ENCODE data around the gene PREX1. TPM values are rescaled to one million over a fixed set of nuclear protein-coding genes. Genes with fewer than 3 reads are reported as not detected.

The PREX1 gene
- total and polyA plus RNA-seq, 2 of the 4 experiments (the other 2 are of a cell fraction), result 0.67 to 0.72 TPM

GRCh38 chr20:48732081-48732829, 95.5 kb downstream of the PREX1 start:
- no TSS peak for BruUV-seq (replicated peaks)
- intact Hi-C loops (cut with micrococcal nuclease) (no loop called here), dilution Hi-C loops (cut with HindIII; ENCODE audit: low sequenced_read_pairs, unreplicated experiment) (no loop called here), in situ Hi-C loops (cut with MboI; ENCODE audit: low sequenced_read_pairs) (no loop called here)
- WGBS, 2 experiments (ENCODE audit: extremely low coverage in 2 of 2, insufficient read length in 1 of 2), result 50% methylated on average over 2 of the region's 12 CpGs; no CpG with 5 or more reads in 1 of the 2 experiments
- Histone ChIP-seq H3K18ac (ENCODE audit: low read depth, low read length) (no peak overlapping the region), H3K14ac (replicated peaks; ENCODE audit: low read depth, low read length) (no peak overlapping the region), H3K27me3 (ENCODE audit: control insufficient read depth, insufficient read depth, low read length) (no peaks in the 10 kb centered on the region), H2BK20ac (ENCODE audit: low read depth, low read length) (no peak overlapping the region), H3K4me3 (ENCODE audit: insufficient read depth, low read depth, low read length) (no peak overlapping the region), H2BK15ac (ENCODE audit: low read depth, low read length) (no peak overlapping the region), H2BK5ac (ENCODE audit: low read depth, low read length, poor library complexity, severe bottlenecking) (no peak overlapping the region), H4K20me1 (ENCODE audit: insufficient read depth, low read length) (no peaks in the 10 kb centered on the region), H3K23ac (ENCODE audit: low read depth, low read length) (no peak overlapping the region), H2AK5ac (ENCODE audit: low read depth, low read length) (no peak overlapping the region), H3K9ac (ENCODE audit: low read depth, low read length) (no peak overlapping the region), H3K79me1 (ENCODE audit: low read depth in 1 of 2, low read length in 2 of 2) (no peaks in the 10 kb centered on the region), H2AFZ (replicated peaks; ENCODE audit: low read length, poor library complexity) (no peak overlapping the region), H4K8ac (ENCODE audit: low read depth in 2 of 2, low read length in 2 of 2) (no peak overlapping the region), H4K91ac (ENCODE audit: insufficient read depth, low read depth, low read length) (no peak overlapping the region), H3K4me1 (ENCODE audit: control insufficient read depth, insufficient read depth, low read length) (no peaks in the 10 kb centered on the region), H3K4ac (ENCODE audit: low read depth, low read length) (no peak overlapping the region), H3K9me3 (ENCODE audit: control insufficient read depth, insufficient read depth, low read length) (no peaks in the 10 kb centered on the region), H4K5ac (ENCODE audit: low read depth, low read length) (no peak overlapping the region), H2AK9ac (replicated peaks; ENCODE audit: low read depth, low read length, poor library complexity) (no peak overlapping the region), H3K56ac (ENCODE audit: extremely low read depth, insufficient read depth, low read length) (no peak overlapping the region), H3K36me3 (ENCODE audit: control insufficient read depth, insufficient read depth, low read length) (no peaks in the 10 kb centered on the region), H3K9me1 (ENCODE audit: insufficient read depth, low read length) (no peaks in the 10 kb centered on the region), H2BK120ac (ENCODE audit: low read depth, low read length) (no peak overlapping the region), H3K4me2 (ENCODE audit: low read depth, low read length) (no peak overlapping the region), H3K27ac (ENCODE audit: insufficient read depth, low read length) (no peak overlapping the region)
- CTCF ChIA-PET, result no interaction called here
- POLR2A ChIA-PET (ENCODE audit: unreplicated experiment), result no interaction called here
- no peak for ATAC-seq (ENCODE audit: low read depth)
- TF ChIP-seq SMC3 (IDR thresholded peaks at IDR 0.05; ENCODE audit: low read depth, low read length) (no peak), BHLHE40 (IDR thresholded peaks at IDR 0.05; ENCODE audit: low read depth, low read length) (no peak), FOS (IDR thresholded peaks at IDR 0.05; ENCODE audit: low read depth, low read length) (no peak), MAFK (IDR thresholded peaks at IDR 0.05; ENCODE audit: low read depth, low read length) (no peak), MXI1 (IDR thresholded peaks at IDR 0.05; ENCODE audit: borderline replicate concordance, low read depth, low read length) (no peak), MAZ (IDR thresholded peaks at IDR 0.05; ENCODE audit: borderline replicate concordance, low read depth, low read length) (no peak), NFE2L2 (IDR thresholded peaks at IDR 0.05; ENCODE audit: low read depth, low read length) (no peak), POLR2A (IDR thresholded peaks at IDR 0.05; ENCODE audit: low read depth, low read length) (no peak), CEBPB (IDR thresholded peaks at IDR 0.05; ENCODE audit: low read depth, low read length) (no peak), CHD1 (IDR thresholded peaks at IDR 0.05; ENCODE audit: low read depth, low read length) (no peak)
- TF ChIP-seq, protein P1, sequence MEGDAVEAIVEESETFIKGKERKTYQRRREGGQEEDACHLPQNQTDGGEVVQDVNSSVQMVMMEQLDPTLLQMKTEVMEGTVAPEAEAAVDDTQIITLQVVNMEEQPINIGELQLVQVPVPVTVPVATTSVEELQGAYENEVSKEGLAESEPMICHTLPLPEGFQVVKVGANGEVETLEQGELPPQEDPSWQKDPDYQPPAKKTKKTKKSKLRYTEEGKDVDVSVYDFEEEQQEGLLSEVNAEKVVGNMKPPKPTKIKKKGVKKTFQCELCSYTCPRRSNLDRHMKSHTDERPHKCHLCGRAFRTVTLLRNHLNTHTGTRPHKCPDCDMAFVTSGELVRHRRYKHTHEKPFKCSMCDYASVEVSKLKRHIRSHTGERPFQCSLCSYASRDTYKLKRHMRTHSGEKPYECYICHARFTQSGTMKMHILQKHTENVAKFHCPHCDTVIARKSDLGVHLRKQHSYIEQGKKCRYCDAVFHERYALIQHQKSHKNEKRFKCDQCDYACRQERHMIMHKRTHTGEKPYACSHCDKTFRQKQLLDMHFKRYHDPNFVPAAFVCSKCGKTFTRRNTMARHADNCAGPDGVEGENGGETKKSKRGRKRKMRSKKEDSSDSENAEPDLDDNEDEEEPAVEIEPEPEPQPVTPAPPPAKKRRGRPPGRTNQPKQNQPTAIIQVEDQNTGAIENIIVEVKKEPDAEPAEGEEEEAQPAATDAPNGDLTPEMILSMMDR (conservative IDR thresholded peaks at IDR 0.05; ENCODE audit: low read depth, low read length), result no peak
- no peak for DNase-seq
